ENCODE data around the gene NOTUM.

Gene NOTUM

GRCh38 chr17:81909966-81910839 is 50.8 kb downstream of the NOTUM start:
- no peak for DNase-seq (ENCODE audit: low spot score)

GRCh38 chr17:81909231-81909630 is 51.8 kb downstream of the NOTUM start:
- no peak for DNase-seq (ENCODE audit: low spot score)

GRCh38 chr17:81908793-81909192 is 52.2 kb downstream of the NOTUM start:
- DNase-seq (ENCODE audit: low spot score) = no peak

- no peak for DNase-seq (ENCODE audit: low spot score)
Observed at GRCh38 chr17:81907219-81908145, 53.5 kb downstream of the NOTUM start.

- no peak for DNase-seq (ENCODE audit: low spot score)
Observed at GRCh38 chr17:81906476-81907218, 54.3 kb downstream of the NOTUM start.

- DNase-seq (ENCODE audit: low spot score) = no peak
Observed at GRCh38 chr17:81905993-81906392, 55.0 kb downstream of the NOTUM start.

- DNase-seq (ENCODE audit: low spot score) = no peak
Observed at GRCh38 chr17:81905424-81905875, 55.5 kb downstream of the NOTUM start.

- no peak for DNase-seq (ENCODE audit: low spot score)
Observed at GRCh38 chr17:81904600-81905423, 56.2 kb downstream of the NOTUM start.

- no peak for DNase-seq (ENCODE audit: low spot score)
Observed at GRCh38 chr17:81903896-81904599, 56.9 kb downstream of the NOTUM start.

GRCh38 chr17:81903415-81903831 is 57.6 kb downstream of the NOTUM start:
- DNase-seq (ENCODE audit: low spot score) = no peak

- DNase-seq (ENCODE audit: low spot score) = no peak
Observed at GRCh38 chr17:81902653-81903414, 58.2 kb downstream of the NOTUM start.
